Natural killer cell treated with Interleukin-12 subunit alpha and Interleukin-12 subunit beta and Interleukin-15 and Interleukin-18, amount 100 ng/mL, for 72 hours (primary cell): ENCODE data around the gene DDR2. TPM values are rescaled to one million over a fixed set of nuclear protein-coding genes. Genes with fewer than 3 reads are reported as not detected.

Experiments
- ATAC-seq, 2 donors: fragments of 150-1000 bp; cut with Tn5 transposase in 1 of 2; sonication (Bioruptor Pico), chemical (Tn5 transposase) in 1 of 2; 2 replicates each; pipeline ENCODE4 v1.10.0; 2021
- DNase-seq: peaks from one replicate; pipeline ENCODE4 v3.0.0; 2022; ENCODE audit warnings: low spot score
- H3K27ac Mint-ChIP-seq, 2 donors: 1 replicate in 1 of 2; 2 replicates in 1 of 2; pipeline ENCODE4 v1.8.0; 2022; ENCODE audit warnings: mixed read lengths in 2 of 2, mild to moderate bottlenecking in 1 of 2, moderate library complexity in 1 of 2
- H3K27me3 Mint-ChIP-seq, 2 donors: 1 replicate in 1 of 2; 2 replicates in 1 of 2; pipeline ENCODE4 v1.8.0; 2022; ENCODE audit warnings: mixed read lengths in 2 of 2
- H3K36me3 Mint-ChIP-seq: one replicate; pipeline ENCODE4 v1.8.0; 2022; ENCODE audit warnings: mixed read lengths
- H3K4me1 Mint-ChIP-seq, 2 donors: 1 replicate in 1 of 2; 2 replicates in 1 of 2; pipeline ENCODE4 v1.8.0; 2022; ENCODE audit warnings: low read depth in 2 of 2, mixed read lengths in 2 of 2, mild to moderate bottlenecking in 1 of 2
- H3K4me3 Mint-ChIP-seq: one replicate; pipeline ENCODE4 v1.8.0; 2022; ENCODE audit warnings: mixed read lengths
- H3K9me3 Mint-ChIP-seq: 2 replicates; pipeline ENCODE4 v1.8.0; 2022; ENCODE audit warnings: mixed read lengths
- total RNA-seq, 2 donors: library from RNA; stranded (reverse); gene quantifications; one replicate each; pipeline ENCODE4 v1.2.3, GENCODE V29; 2022

Gene DDR2
- total RNA-seq, 2 donors from 2014 or later: 0.57 to 2.3 TPM

- no peaks in the 10 kb centered on the region for H3K4me1 Mint-ChIP-seq
- DNase-seq (no peak), ATAC-seq (no peak)
- H3K27me3 Mint-ChIP-seq: peaks cover 2 to 7% of the 10 kb centered on the region in 2 donors
- no peaks in the 10 kb centered on the region for H3K9me3 Mint-ChIP-seq
- no peaks in the 10 kb centered on the region for H3K36me3 Mint-ChIP-seq
- H3K27ac Mint-ChIP-seq: no peak overlapping the region
- no peak overlapping the region for H3K4me3 Mint-ChIP-seq
Measured at GRCh38 chr1:162641114-162641513, 8.8 kb downstream of the DDR2 start.

GRCh38 chr1:162644986-162645314, 12.7 kb downstream of the DDR2 start:
- H3K27me3 Mint-ChIP-seq: peaks cover 11 to 13% of the 10 kb centered on the region in 2 donors
- H3K4me3 Mint-ChIP-seq: no peak overlapping the region
- no peaks in the 10 kb centered on the region for H3K9me3 Mint-ChIP-seq
- H3K27ac Mint-ChIP-seq: no peak overlapping the region
- ATAC-seq (no peak), DNase-seq (no peak)
- no peaks in the 10 kb centered on the region for H3K4me1 Mint-ChIP-seq
- H3K36me3 Mint-ChIP-seq: no peaks in the 10 kb centered on the region

- Mint-ChIP-seq H3K4me3 (no peak overlapping the region), H3K27me3 (peaks cover 11 to 13% of the 10 kb centered on the region in 2 donors), H3K27ac (no peak overlapping the region), H3K4me1 (no peaks in the 10 kb centered on the region), H3K9me3 (no peaks in the 10 kb centered on the region), H3K36me3 (no peaks in the 10 kb centered on the region)
- no peak for DNase-seq
- no peak for ATAC-seq
Measured at GRCh38 chr1:162645666-162646065, 13.4 kb downstream of the DDR2 start.

GRCh38 chr1:162649583-162649982, 17.3 kb downstream of the DDR2 start:
- Mint-ChIP-seq H3K4me3 (no peak overlapping the region), H3K27me3 (peaks cover 18 to 19% of the 10 kb centered on the region in 2 donors), H3K27ac (no peak overlapping the region), H3K9me3 (no peaks in the 10 kb centered on the region), H3K36me3 (no peaks in the 10 kb centered on the region), H3K4me1 (no peaks in the 10 kb centered on the region)
- ATAC-seq: no peak
- DNase-seq: no peak

GRCh38 chr1:162654915-162655620, 22.8 kb downstream of the DDR2 start:
- Mint-ChIP-seq H3K27me3 (peaks cover 8 to 22% of the 10 kb centered on the region in 2 donors), H3K27ac (no peak overlapping the region), H3K36me3 (no peaks in the 10 kb centered on the region), H3K9me3 (no peaks in the 10 kb centered on the region), H3K4me1 (no peaks in the 10 kb centered on the region), H3K4me3 (no peak overlapping the region)
- ATAC-seq (no peak), DNase-seq (no peak)

- Mint-ChIP-seq H3K9me3 (no peaks in the 10 kb centered on the region), H3K4me3 (no peak overlapping the region), H3K36me3 (no peaks in the 10 kb centered on the region), H3K27ac (no peak overlapping the region), H3K4me1 (no peaks in the 10 kb centered on the region), H3K27me3 (peaks cover 3 to 19% of the 10 kb centered on the region in 2 donors)
- ATAC-seq (no peak), DNase-seq (no peak)
Measured at GRCh38 chr1:162656266-162656665, 24.0 kb downstream of the DDR2 start.

GRCh38 chr1:162660574-162660973, 28.3 kb downstream of the DDR2 start:
- Mint-ChIP-seq H3K4me3 (no peak overlapping the region), H3K36me3 (no peaks in the 10 kb centered on the region), H3K27ac (no peak overlapping the region), H3K9me3 (no peaks in the 10 kb centered on the region), H3K27me3 (peaks cover 6 to 20% of the 10 kb centered on the region in 2 donors), H3K4me1 (no peaks in the 10 kb centered on the region)
- ATAC-seq (no peak), DNase-seq (no peak)

- ATAC-seq (no peak), DNase-seq (no peak)
- H3K36me3 Mint-ChIP-seq: no peaks in the 10 kb centered on the region
- no peak overlapping the region for H3K4me3 Mint-ChIP-seq
- peaks cover 6 to 25% of the 10 kb centered on the region in 2 donors for H3K27me3 Mint-ChIP-seq
- H3K27ac Mint-ChIP-seq: no peak overlapping the region
- H3K4me1 Mint-ChIP-seq: no peaks in the 10 kb centered on the region
- no peaks in the 10 kb centered on the region for H3K9me3 Mint-ChIP-seq
Measured at GRCh38 chr1:162661336-162661735, 29.1 kb downstream of the DDR2 start.

GRCh38 chr1:162662013-162662412, 29.7 kb downstream of the DDR2 start:
- no peak for DNase-seq
- H3K4me3 Mint-ChIP-seq: no peak overlapping the region
- peaks cover 6 to 23% of the 10 kb centered on the region in 2 donors for H3K27me3 Mint-ChIP-seq
- no peaks in the 10 kb centered on the region for H3K4me1 Mint-ChIP-seq
- H3K9me3 Mint-ChIP-seq: no peaks in the 10 kb centered on the region
- H3K36me3 Mint-ChIP-seq: no peaks in the 10 kb centered on the region
- no peak overlapping the region for H3K27ac Mint-ChIP-seq
- ATAC-seq: no peak

GRCh38 chr1:162663086-162663485, 30.8 kb downstream of the DDR2 start:
- no peaks in the 10 kb centered on the region for H3K36me3 Mint-ChIP-seq
- H3K27ac Mint-ChIP-seq: no peak overlapping the region
- ATAC-seq (no peak), DNase-seq (no peak)
- peaks cover 6 to 17% of the 10 kb centered on the region in 2 donors for H3K27me3 Mint-ChIP-seq
- H3K9me3 Mint-ChIP-seq: no peaks in the 10 kb centered on the region
- no peak overlapping the region for H3K4me3 Mint-ChIP-seq
- H3K4me1 Mint-ChIP-seq: no peaks in the 10 kb centered on the region

- Mint-ChIP-seq H3K27me3 (peaks cover 6 to 16% of the 10 kb centered on the region in 2 donors), H3K4me3 (no peak overlapping the region), H3K36me3 (no peaks in the 10 kb centered on the region), H3K4me1 (no peaks in the 10 kb centered on the region), H3K27ac (no peak overlapping the region), H3K9me3 (no peaks in the 10 kb centered on the region)
- ATAC-seq (no peak), DNase-seq (no peak)
Measured at GRCh38 chr1:162663589-162664106, 31.4 kb downstream of the DDR2 start.

- Mint-ChIP-seq H3K27me3 (peaks cover 6 to 8% of the 10 kb centered on the region in 2 donors), H3K9me3 (no peaks in the 10 kb centered on the region)
Measured at GRCh38 chr1:162666006-162666645, 33.9 kb downstream of the DDR2 start.

GRCh38 chr1:162667381-162668080, 35.3 kb downstream of the DDR2 start:
- no peaks in the 10 kb centered on the region for H3K36me3 Mint-ChIP-seq
- no peak overlapping the region for H3K4me3 Mint-ChIP-seq
- H3K9me3 Mint-ChIP-seq: no peaks in the 10 kb centered on the region
- H3K27ac Mint-ChIP-seq: no peak overlapping the region
- no peaks in the 10 kb centered on the region for H3K4me1 Mint-ChIP-seq
- no peak for DNase-seq
- ATAC-seq: no peak
- peaks cover 6 to 13% of the 10 kb centered on the region in 2 donors for H3K27me3 Mint-ChIP-seq

More at GRCh38 chr1:162666006-162666645, 33.9 kb downstream of the DDR2 start:
- Mint-ChIP-seq H3K4me3 (no peak overlapping the region), H3K36me3 (no peaks in the 10 kb centered on the region), H3K4me1 (no peaks in the 10 kb centered on the region), H3K27ac (no peak overlapping the region)
- DNase-seq (no peak), ATAC-seq (no peak)
